MG63 (cell line): ENCODE data around the gene MPV17. TPM values are rescaled to one million over a fixed set of nuclear protein-coding genes. Genes with fewer than 3 reads are reported as not detected.
"Not testable (repeated sequence)": the region's sequence is repeated elsewhere in the genome, so short reads cannot be mapped to it uniquely, and the experiment has no call there.

Experiments
- DNase-seq: peaks from one replicate; pipeline ENCODE4 v3.0.0-alpha.2; 2020
- H3K27me3 ChIP-seq: fragments of 250-450 bp; sonication (Bioruptor Pico); 2 replicates; pipeline ENCODE4 v1.5.1; 2020; ENCODE audit warnings: mild to moderate bottlenecking, moderate library complexity
- H3K36me3 ChIP-seq: fragments of 250-450 bp; sonication (Bioruptor Pico); 2 replicates; pipeline ENCODE4 v1.5.1; 2020; ENCODE audit warnings: mild to moderate bottlenecking, moderate library complexity
- H3K4me3 ChIP-seq: fragments of 250-450 bp; sonication (Bioruptor Pico); 2 replicates; pipeline ENCODE4 v1.5.1; 2020; ENCODE audit warnings: mild to moderate bottlenecking, moderate library complexity
- H3K9me3 ChIP-seq: fragments of 250-450 bp; sonication (Bioruptor Pico); 2 replicates; pipeline ENCODE4 v1.5.1; 2020; ENCODE audit warnings: mild to moderate bottlenecking, moderate library complexity
- total RNA-seq: library from RNA; depleted of rRNA; stranded (reverse); fragments of >200 nt; shearing (Covaris generic); gene quantifications from 2 replicates; pipeline ENCODE4 v1.2.3, GENCODE V29; 2014; ENCODE audit warnings: low replicate concordance

The MPV17 gene
- total RNA-seq, 1 experiment from 2014 or later = 66.5 TPM

DNA sequence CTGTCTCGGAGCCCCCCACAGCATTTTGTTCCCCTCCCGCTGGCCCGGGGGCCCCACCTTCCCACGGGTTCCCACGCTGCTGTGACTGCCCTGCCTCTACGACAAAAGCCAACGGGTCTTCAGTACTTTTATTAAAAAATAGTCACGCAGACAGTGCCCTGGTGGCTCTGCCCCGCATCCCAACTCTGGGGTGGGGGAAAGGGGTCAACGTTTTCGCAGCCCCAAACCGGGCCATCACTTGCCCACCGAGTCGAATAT, 15.7 kb downstream of the MPV17 start:
- peaks cover 17% of the 10 kb centered on the region for H3K27me3 ChIP-seq
- H3K36me3 ChIP-seq = no peaks in the 10 kb centered on the region
- H3K9me3 ChIP-seq = peaks cover 2% of the 10 kb centered on the region; the same call in 1 of the 2 replicates
- no peak overlapping the region for H3K4me3 ChIP-seq
- no peak for DNase-seq

DNA sequence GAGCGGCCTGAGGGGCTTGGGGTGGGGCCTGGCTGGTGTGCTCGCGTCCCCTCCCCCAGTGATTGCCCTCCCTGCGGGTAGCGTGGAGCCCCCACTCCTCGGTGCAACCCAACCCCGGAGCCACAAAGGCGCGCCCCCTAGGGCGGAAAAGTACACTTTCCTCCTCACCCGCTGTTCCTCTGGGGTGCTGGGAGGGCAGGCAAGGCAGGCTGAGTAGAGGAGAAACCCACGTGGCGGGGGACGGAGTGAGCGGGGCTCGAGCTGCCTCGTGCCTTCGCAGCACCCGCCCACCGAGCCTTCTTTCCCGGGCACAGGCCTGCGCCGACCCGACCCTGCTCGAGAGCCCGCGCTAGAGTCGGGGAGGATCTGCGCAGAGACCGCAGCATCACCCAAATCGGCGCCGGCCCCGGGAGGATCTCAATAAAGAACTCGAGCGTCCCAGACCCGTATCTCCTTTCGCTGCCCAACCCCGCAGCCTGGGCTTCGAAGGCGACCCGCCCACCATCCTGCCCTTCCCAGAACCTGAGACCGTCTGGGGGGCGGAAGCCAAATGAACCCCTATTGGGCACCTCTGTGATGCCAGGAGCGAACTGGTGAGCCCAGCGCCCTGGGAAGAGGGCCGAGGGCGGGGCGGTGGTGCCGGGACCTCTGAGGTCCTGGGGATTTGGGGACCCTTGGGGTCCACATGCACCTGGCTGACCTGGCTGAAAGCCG, 16.2 kb downstream of the MPV17 start:
- H3K36me3 ChIP-seq = no peaks in the 10 kb centered on the region
- H3K9me3 ChIP-seq = peaks cover 2% of the 10 kb centered on the region; the same call in 1 of the 2 replicates
- peaks cover 17% of the 10 kb centered on the region for H3K27me3 ChIP-seq
- DNase-seq = no peak
- H3K4me3 ChIP-seq = no peak overlapping the region

DNA sequence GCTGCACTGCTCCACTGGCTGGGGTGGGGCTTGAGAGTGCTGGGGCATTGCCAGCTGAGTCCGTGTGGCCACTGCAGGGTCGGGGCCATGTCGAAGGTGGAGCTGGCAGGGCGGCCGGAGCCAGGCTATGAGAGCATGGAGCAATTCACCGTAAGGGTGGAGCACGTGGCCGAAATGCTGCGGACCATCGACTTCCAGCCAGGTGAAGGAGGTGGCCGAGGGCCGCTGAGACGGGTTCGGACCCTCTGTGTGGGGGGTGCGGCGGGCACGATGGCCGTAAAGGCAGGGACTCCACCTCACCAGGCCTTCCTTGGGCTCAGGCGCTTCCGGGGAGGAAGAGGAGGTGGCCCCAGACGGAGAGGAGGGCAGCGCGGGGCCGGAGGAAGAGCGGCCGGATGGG, 16.8 kb downstream of the MPV17 start:
- Histone ChIP-seq H3K27me3 (peaks cover 17% of the 10 kb centered on the region), H3K9me3 (peaks cover 2% of the 10 kb centered on the region; the same call in 1 of the 2 replicates), H3K36me3 (no peaks in the 10 kb centered on the region), H3K4me3 (no peak overlapping the region)
- DNase-seq = no peak

DNA sequence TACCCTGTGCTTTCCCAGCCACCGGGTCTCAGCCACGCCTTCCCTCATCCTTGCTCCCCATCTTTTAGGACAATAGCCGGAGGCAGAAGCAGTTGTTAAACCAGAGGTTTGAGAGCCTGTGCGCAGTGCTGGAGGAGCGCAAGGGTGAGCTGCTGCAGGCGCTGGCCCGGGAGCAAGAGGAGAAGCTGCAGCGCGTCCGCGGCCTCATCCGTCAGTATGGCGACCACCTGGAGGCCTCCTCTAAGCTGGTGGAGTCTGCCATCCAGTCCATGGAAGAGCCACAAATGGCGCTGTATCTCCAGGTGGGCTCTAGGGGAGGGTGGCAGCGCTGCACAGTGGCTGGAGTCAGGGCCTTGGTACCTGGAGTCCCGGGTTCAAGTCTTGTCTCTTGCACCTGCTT, 17.4 kb downstream of the MPV17 start:
- Histone ChIP-seq H3K27me3 (peaks cover 17% of the 10 kb centered on the region), H3K9me3 (peaks cover 2% of the 10 kb centered on the region; the same call in 1 of the 2 replicates), H3K36me3 (no peaks in the 10 kb centered on the region), H3K4me3 (no peak overlapping the region)
- DNase-seq = no peak

DNA sequence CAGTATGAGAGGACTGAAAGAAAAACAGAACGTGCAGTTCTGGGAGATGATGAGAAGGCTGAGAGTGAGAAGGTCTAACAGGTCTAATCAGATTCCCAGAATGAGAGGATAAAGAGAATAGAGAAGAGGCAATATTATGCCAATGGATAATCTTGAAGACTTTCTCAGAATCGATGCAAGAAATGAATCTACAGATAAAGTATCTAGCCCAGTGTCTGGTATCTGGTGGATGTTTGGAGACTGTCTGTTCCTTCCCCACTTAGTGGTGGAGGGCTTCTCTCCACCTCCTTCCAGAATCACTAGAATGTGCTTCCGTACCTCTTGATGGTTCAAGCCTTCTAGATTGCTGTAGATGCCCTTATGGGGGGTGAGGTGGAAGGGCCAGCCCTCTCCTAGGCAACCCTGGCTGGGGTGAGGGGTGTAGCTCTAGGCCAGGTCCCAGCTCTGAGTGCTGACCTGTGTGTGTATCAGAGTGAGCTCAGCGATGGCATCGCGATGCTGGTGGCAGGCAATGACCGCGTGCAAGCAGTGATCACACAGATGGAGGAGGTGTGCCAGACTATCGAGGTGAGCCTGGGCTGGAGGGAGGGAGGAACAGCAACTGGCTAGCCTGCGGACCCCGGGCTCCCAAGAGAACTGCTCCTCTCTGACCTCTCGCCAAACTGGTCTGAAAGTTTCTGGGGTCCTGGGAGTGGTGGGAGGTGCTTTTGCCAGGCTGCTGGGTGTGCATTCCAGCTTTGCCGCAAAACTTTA, 18.2 kb downstream of the MPV17 start:
- H3K36me3 ChIP-seq = no peaks in the 10 kb centered on the region
- peaks cover 17% of the 10 kb centered on the region for H3K27me3 ChIP-seq
- peaks cover 2% of the 10 kb centered on the region; the same call in 1 of the 2 replicates for H3K9me3 ChIP-seq
- no peak for DNase-seq
- no peak overlapping the region for H3K4me3 ChIP-seq

DNA sequence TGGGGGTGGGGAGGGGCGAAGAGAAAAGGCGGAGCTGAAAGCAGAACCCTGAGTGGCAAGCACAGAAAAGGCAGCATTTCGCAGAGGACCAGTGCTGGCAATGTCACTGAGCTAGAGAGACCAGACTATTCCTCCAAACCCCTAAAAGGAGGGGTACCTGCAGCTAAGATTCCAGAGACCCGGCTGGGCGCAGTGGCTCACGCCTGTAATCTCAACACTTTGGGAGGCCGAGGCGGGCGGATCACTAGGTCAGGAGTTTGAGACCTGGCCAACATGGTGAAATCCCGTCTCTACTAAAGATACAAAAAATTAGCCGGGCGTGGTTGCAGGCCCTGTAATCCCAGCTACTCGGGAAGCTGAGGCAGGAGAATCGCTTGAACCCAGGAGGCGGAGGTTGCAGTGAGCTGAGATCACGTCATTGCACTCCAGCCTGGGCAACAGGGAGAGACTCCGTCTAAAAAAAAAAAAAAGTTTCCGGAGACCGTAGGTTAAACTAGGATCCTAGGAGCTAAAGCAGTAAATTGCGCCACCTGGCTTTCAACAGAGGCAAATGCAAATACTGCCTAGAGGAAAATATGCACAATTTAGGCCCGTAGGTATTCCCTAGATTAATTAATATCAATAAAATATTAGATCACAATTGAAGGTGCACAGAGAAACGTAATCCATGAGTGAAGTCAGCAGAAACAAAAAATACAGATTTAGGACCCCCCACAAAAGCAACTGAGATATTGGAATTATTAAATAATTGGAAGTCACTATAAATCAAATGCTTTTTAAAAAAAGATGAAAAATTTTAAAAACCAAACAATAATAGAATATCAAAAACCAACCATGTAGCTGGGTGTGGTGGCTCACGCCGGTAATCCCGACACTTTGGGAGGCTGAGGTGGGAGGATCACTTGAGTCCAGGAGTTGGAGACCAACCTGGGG, 19.5 kb downstream of the MPV17 start:
- Histone ChIP-seq H3K27me3 (peaks cover 17% of the 10 kb centered on the region), H3K36me3 (no peaks in the 10 kb centered on the region), H3K4me3 (peak overlapping the region; percentile 34), H3K9me3 (peaks cover 2% of the 10 kb centered on the region; the same call in 1 of the 2 replicates)
- DNase-seq = peak; percentile 61

DNA sequence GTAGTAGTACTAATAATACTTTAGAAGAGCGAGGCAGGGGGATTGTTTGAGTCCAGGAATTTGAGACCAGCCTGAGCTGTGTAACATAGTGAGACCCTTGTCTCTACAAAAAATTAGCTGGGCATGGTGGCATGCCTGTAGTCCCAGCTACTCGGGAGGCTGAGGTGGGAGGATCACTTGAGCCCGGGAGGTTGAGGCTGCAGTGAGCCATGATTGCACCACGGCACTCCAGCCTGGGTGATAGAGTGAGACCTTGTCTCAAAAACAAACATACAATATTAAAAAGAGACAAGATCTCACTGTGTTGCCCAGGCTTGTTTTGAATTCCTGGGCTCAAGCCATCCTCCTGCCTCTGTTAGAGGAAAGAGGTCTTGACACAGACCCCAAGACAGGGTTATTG, 22.3 kb downstream of the MPV17 start:
- H3K4me3 ChIP-seq, H3K36me3 ChIP-seq, H3K9me3 ChIP-seq, H3K27me3 ChIP-seq, DNase-seq: not testable (repeated sequence)

DNA sequence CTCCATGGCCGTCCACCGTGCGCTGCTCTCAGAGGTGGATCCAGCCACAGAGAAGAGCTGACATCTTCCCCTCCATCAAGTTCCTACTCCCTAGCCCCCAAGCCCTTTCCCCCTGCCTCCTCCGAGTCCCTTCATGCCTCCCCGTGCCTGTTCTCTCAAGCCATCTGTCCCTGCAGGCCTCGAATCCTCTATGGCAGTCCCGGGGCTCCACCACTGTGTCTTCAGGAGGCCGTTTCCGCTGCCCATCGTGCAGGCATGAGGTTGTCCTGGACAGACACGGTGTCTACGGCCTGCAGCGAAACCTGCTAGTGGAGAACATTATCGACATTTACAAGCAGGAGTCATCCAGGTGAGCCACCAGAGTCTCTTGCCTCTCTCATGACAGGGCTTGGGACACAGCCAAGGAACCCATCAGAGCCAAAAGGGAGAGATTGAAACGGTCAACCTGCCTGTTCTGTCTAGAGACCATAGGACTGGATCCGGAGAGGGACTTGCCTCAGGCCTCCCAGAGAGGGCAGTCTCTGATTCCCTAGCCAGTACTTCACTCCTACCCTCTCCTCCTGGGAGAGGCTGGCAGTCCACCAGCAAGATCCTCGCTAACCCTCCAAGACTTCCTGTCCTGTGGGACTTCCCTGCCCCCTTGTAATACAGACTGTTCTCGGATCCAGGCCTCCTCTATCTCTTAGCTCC, 24.4 kb downstream of the MPV17 start:
- H3K9me3 ChIP-seq = no peaks in the 10 kb centered on the region
- no peaks in the 10 kb centered on the region for H3K36me3 ChIP-seq
- H3K4me3 ChIP-seq = no peak overlapping the region
- DNase-seq = no peak
- H3K27me3 ChIP-seq = no peaks in the 10 kb centered on the region

DNA sequence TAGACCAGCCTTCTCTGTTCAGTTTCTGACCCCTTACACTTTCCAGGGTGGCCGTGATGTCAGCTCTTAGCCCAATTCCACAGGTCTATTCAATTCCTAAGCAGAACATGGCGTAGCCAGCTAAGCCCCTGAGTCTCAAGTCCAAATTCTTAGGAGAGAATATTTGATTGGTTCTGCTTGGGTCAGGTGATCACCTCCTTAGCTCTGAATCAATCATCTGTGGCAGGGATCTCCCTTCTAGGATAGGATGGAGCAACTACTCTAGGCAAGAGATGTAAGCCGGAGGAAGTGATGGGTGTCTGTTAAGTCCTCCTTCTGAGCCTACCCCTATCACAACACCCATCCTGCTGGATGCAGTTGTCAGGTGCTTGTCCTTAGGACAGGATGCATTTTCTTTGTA, 25.7 kb downstream of the MPV17 start:
- Histone ChIP-seq H3K4me3 (no peak overlapping the region), H3K9me3 (no peaks in the 10 kb centered on the region), H3K27me3 (no peaks in the 10 kb centered on the region), H3K36me3 (no peaks in the 10 kb centered on the region)
- DNase-seq = no peak

DNA sequence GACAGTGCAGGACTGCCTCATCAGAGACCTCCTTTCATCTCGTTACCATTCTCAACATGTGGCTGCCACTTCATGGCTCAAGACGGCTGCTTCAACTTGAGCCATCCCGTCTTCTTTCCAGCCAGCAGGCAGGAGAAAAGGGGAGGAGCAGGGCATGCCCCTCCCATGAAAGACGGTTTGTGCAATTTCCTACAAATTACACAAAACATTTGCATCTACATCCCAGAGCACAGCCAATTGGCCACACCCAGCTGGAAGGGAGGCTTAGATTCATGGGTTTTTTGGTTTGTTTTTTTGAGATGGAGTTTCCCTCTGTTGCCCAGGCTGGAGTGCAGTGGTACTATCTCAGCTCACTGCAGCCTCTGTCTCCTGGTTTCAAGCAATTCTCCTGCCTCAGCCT, 26.4 kb downstream of the MPV17 start:
- DNase-seq = no peak
- H3K27me3 ChIP-seq = no peaks in the 10 kb centered on the region
- no peaks in the 10 kb centered on the region for H3K36me3 ChIP-seq
- no peaks in the 10 kb centered on the region for H3K9me3 ChIP-seq
- H3K4me3 ChIP-seq = no peak overlapping the region

DNA sequence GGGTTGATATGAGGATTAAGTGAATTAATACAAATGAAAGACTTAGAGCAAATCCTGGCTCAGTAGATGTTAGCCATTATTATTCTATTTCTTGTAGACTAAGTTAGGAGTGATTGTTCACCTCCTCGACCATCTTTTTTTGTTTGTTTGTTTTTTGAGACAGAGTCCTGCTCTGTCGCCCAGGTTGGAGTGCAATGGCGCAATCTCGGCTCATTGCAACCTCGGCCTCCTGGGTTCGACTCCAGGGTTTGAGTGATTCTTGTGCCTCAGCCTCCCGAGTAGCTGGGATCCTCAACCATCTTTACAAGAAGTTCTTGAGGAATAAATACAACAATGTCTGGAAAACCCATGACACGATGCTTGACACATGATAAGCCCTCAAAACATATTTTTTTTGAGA, 28.0 kb downstream of the MPV17 start:
- H3K9me3 ChIP-seq = no peaks in the 10 kb centered on the region
- no peak for DNase-seq
- no peaks in the 10 kb centered on the region for H3K36me3 ChIP-seq
- H3K4me3 ChIP-seq = no peak overlapping the region
- no peaks in the 10 kb centered on the region for H3K27me3 ChIP-seq

DNA sequence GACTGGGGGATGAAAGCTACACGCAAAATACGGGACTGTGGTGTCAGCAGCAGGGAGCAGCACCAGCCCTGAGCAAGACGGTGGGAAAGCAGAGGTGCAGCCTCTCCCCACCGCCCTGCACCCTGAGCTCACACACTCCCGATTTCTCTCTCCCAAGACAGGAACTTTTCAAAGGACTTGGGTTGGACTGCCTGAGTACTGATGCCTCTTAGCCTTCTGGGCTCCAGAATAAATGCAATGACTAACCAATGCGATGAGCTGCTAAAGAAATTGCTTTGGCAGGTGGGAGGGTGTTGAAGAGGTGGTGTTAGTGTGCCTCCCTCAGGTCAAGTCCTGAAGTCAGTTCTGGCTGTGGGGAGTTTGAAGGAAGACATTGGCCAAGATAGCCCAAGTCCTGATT, 31.0 kb downstream of the MPV17 start:
- no peaks in the 10 kb centered on the region for H3K9me3 ChIP-seq
- H3K27me3 ChIP-seq = no peaks in the 10 kb centered on the region
- no peak for DNase-seq
- H3K4me3 ChIP-seq = no peak overlapping the region
- H3K36me3 ChIP-seq = no peaks in the 10 kb centered on the region

DNA sequence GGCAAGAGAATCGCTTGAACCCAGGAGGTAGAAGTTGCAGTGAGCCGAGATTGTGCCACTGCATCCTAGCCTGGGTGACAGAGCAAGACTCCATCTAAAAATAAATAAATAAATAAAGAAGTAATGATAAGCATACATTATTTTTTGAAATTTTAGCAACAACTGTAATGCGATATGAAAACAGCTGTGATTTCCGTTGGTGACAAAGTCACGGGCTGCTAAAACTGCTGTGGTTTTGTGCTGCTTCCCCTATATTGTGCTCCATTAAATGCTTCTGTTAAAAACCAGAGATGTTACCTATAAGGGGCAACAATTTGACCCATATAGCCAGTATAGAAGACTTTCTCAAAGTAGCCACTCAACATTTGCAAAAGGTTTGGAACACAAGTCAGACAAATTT, 32.3 kb downstream of the MPV17 start:
- H3K4me3 ChIP-seq = no peak overlapping the region
- H3K9me3 ChIP-seq = no peaks in the 10 kb centered on the region
- no peak for DNase-seq
- H3K36me3 ChIP-seq = no peaks in the 10 kb centered on the region
- no peaks in the 10 kb centered on the region for H3K27me3 ChIP-seq

DNA sequence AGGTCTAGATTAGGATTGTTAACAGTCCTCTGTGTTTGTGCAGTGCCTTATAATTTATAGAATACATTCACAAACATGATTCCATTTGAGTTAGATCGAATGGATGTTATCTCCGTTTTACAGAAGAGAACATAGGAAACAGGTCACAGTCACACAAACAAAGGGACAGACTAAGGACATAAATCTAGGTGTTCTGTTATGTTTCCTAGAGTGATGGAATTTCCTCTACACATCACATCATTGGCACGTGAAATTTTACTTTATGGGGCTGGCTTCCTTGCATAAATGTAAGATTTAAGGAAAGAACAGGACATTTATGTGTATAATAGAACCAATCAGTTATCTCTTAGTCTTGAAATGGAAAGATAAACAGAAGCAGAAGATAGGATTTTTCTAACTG, 34.3 kb downstream of the MPV17 start:
- H3K4me3 ChIP-seq = no peak overlapping the region
- H3K27me3 ChIP-seq = no peaks in the 10 kb centered on the region
- no peaks in the 10 kb centered on the region for H3K9me3 ChIP-seq
- no peaks in the 10 kb centered on the region for H3K36me3 ChIP-seq
- no peak for DNase-seq

DNA sequence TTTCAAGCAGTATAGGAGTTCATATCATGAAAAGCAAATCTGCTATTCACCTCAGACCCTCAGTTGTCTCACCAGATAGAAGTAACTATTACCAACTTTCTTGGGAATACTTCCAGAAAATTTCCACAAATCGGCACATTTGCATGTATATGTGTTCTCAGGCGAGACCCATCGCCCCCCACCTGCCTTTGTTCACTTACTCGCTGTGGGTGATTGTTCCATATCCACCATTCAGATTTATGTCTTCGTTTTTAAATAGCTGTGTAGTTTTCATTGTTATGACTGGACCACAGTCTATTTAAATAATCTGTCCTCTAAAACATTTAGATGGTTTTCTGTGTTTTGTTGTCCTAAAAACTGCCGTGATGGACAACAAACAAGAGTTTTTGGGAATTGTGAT, 37.4 kb downstream of the MPV17 start:
- no peaks in the 10 kb centered on the region for H3K9me3 ChIP-seq
- no peak for DNase-seq
- no peaks in the 10 kb centered on the region for H3K36me3 ChIP-seq
- no peaks in the 10 kb centered on the region for H3K27me3 ChIP-seq
- H3K4me3 ChIP-seq = no peak overlapping the region

DNA sequence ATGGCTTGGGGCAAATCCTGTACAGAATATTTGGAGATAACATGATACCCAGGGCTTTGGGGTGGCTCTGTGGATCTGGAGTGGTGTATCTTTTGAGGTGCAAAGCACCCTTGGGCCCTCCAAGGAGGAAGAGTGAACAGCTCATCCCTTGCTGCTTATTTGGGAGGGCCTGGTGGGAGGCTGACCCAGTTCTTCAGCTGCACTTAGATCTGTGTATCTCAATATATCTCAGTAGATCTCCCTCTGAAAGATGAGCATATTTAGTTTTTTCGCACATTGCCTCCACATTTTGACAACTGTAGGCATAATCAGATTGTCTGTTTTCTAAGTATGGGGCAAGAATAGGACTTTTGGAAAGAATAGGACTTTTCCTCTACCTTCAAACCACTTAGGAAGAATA, 37.9 kb downstream of the MPV17 start:
- Histone ChIP-seq H3K27me3 (no peaks in the 10 kb centered on the region), H3K4me3 (no peak overlapping the region), H3K36me3 (no peaks in the 10 kb centered on the region), H3K9me3 (no peaks in the 10 kb centered on the region)
- no peak for DNase-seq

DNA sequence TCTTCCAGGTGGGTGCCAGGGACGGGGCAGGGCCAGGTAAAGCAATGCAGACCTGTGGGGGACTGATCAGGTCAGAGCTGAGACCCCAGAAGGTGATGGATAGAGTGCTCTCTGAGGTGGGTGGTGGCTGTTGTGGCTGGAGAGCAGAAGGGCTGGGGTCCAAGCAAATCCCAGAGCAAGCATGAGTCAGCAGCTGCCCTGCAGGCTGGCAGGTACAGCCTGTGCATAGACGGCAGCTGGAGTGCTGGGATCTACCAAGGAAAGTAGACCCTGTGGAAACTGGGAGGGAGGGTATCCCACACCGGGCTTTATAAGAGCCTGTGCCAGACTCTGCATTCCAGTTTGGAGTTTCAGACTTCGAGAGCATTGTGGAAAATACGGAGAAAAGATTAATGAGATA, 40.0 kb downstream of the MPV17 start:
- Histone ChIP-seq H3K36me3 (no peaks in the 10 kb centered on the region), H3K4me3 (no peak overlapping the region), H3K9me3 (no peaks in the 10 kb centered on the region), H3K27me3 (no peaks in the 10 kb centered on the region)
- DNase-seq = no peak
